LHCN-M2 (cell line): Measurements from ENCODE around the gene DOCK7. TPM values are rescaled to one million over a fixed set of nuclear protein-coding genes. Genes with fewer than 3 reads are reported as not detected.
"Not testable (repeated sequence)": the region's sequence is repeated elsewhere in the genome, so short reads cannot be mapped to it uniquely, and the experiment has no call there.

Experiments
- DNase-seq: peaks from one replicate; pipeline ENCODE4 v3.0.0-alpha.2; 2012; ENCODE audit warnings: low read depth
- total RNA-seq: library from RNA; depleted of rRNA; stranded (reverse); fragments of >200 nt; gene quantifications from 2 replicates; pipeline ENCODE4 v1.2.3, GENCODE V29; 2014

DOCK7 gene
- total RNA-seq, 1 experiment from 2014 or later: 52.2 TPM

DNA sequence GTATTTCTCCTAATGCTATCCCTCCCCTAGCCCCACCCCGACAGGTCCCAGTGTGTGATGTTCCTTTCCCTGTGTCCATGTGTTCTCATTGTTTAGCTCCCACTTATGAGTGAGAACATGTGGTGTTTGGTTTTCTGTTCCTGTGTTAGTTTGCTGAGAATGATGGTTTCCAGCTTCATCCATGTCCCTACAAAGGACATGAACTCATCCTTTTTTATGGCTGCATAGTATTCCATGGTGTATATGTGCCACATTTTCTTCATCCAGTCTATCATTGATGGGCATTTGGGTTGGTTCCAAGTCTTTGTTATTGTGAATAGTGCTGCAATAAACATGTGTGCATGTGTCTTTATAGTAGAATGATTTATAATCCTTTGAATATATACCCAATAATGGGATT is 77.6 kb downstream of the DOCK7 start:
- DNase-seq: not testable (repeated sequence)

DNA sequence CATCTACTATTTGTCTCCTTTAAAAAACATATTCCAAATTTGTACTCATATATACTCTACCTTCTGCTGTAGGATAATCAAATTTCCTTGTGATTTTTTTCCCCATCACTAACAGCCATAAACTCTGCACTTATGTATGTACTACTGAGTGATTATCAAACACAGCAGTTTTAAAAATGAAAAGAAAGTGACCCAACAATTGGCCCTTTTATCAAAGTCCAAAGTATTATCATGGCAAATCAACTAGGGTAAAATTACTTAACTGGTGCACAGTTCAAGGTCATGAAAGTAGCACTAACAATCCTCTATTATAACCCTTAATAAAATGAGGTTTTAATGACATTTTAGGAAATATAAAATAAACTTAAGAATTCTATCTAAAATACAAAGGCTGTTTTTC is 79.3 kb downstream of the DOCK7 start:
- no peak for DNase-seq

DNA sequence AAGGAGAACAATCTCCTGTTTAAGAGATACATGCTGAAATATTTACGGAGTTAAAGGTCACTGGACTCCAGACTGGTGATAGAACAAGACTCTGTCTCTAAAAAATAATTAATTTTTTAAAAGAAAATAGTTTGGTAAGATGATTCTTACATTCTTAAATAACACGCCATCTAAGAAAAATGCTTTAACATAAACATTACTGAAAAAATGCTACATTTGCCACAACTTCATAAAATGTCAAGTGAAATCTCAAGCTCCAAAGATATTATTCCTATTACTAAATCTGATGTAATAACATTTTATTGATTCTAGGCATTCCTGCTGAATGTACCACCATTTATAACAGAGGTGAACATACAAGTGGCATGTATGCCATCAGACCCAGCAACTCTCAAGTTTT is 86.7 kb downstream of the DOCK7 start:
- DNase-seq: no peak

DNA sequence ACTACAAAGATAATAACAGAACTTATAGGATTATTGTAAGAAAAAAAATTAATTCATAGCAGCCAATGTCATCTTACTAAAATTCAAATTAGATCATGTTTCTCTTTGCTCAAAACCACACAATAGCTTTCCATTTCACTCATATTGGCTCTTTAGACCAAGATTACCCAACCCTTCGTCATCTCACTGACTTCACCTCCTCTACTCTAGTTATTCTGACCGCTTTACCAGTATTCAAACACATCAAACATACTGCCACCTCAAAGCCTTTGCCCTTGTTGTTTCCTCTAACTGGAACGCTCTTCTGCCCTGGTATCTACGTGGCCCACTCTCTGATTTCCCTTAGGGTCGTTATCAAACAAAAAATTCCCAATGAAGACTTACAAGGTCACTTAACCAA is 89.1 kb downstream of the DOCK7 start:
- DNase-seq: no peak

DNA sequence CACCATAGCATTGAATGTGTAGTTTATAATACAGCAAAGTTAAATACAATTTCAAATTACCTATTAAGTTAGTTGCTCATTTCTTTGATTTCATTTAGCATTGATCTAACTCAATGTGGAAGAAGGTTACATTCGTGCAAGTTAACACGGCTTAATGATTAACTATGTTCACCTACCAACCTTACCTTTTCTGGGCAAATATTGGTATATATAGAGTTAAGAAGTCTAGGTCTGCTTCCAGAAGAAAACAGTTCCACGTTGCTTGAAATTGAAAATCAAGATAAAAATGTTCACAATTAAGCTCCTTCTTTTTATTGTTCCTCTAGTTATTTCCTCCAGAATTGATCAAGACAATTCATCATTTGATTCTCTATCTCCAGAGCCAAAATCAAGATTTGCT is 90.9 kb downstream of the DOCK7 start, which contains the start of gene ANGPTL3:
TSS of gene ANGPTL3 (plus strand) at position 240 of the 400 bp plus-strand sequence. CDS start at position 287, 47 bp downstream.
- no peak for DNase-seq

DNA sequence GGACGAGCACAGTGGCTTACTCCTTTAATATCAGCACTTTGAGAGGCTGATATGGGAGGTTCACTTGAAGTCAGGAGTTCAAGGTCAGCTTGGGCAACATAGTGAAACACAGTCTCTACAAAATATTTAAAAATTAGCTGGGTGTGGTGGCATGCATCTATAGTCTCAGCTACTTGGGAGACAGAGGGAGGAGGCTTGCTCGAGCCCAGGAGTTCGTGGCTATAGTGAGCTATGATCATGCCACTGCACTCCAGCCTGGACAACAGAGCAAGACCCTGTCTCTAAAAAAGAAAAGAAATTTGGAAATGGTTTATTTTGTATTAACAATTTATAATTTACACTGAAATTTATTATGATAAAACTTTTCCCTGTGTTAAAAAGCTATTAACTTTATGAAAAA is 92.5 kb downstream of the DOCK7 start:
- no peak for DNase-seq

DNA sequence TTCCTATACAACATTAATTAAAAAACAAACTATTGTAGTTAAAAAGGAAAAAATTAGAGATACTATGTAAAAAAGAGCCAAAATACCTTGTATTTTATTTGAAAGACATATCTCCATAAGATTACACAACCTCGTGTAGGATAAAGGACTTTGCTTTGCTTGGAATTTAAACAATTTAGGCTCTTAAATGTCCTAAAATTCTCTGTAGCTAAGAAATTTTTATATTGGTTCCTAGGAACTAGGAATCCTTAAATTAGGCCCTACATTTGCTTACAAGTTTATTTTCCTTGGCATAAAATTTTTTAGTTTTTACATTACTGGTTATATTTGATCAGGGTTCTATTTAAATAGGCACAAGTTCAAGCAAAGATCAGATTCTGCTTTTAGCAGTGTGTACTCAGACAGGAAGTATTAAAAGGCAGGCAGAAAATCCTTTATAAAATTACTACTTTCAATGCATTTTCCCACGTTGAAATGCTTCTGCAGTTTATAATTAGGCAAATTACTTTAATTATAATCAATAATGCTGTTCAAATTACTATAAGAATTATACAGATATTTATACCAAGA is 94.3 kb downstream of the DOCK7 start:
- no peak for DNase-seq

DNA sequence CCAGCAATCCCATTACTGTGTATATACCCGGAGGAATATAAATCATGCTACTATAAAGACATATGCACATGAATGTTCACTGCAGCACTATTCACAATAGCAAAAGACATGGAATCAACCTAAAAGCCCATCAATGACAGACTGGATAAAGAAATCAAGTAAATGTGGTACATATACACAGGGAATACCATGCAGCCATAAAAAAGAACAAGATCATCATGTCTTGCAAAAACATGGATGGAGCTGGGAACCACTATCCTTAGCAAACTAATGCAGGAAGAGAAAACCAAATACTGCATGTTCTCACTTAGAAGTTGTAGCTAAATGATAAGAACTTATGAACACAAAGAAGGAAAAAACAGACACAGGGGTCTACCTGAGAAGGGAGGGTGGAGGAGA is 97.2 kb downstream of the DOCK7 start:
- DNase-seq: no peak

DNA sequence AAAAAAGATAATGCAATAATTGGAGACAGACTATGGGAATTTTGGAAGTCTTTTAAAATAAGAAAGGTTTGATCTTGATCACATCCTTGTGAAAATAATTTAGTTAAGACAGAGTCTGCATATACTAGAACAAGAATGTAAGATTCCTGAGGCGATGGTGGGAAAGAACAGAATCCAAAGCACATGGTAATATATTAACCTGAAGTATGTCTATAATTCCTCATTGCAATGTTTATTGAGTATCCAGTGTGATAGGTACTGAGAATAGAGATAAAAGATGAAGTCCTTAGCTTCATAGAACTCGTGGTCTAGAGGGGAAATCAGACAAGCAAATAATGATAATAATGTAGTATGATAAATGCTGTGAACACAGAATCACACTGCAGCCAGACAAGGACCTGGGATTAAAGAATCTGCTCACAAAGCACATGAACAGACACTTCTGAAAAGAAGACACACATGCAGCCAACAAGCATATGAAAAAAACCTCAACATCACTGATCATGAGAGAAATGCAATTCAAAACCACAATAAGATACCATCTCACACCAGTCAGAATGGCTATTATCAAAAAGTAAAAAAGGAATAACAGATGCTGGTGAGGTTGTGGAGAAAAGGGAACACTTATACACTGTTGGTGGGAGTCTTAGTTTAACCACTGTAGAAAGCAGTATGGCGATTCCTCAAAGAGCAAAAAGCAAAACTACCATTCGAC is 97.8 kb downstream of the DOCK7 start:
- peak; percentile 7 for DNase-seq

DNA sequence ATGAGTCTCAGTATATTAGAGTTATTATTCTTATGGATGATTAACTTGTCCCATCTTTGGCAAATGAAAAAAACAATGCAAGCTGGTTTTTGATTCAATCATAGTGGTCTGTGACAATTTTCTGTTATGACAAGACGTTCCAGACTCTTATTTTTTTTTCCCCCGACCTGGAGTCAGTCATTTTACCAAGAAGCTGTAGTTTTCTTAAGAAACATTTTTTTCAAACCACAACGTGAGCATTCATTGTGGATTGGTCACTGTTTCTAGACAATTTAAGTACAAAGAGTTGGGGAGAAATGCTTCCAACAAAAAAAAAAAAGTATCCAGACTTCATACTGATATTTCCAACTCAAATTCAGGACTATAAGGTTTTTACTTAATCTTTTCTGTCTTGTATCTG is 98.9 kb downstream of the DOCK7 start:
- DNase-seq: peak; percentile 74

DNA sequence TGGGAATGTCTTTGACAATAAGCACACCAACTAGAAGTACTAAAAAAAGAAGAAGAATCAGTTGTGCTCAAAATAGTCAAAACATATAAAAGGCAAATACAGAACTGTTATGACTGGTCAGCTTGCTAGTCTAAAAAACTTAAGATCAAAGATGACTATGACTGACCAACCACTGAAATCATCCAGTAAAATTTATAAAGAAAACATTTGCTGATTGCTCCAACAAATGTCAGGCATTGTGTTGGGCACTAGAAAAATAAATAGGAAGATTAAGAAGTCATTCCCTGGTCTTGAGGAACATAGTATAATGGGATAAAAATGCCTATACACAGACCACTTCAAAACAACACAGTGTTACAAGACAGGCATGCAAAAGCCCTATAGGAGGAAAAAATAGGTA is 100.2 kb downstream of the DOCK7 start:
- DNase-seq: peak; percentile 72

DNA sequence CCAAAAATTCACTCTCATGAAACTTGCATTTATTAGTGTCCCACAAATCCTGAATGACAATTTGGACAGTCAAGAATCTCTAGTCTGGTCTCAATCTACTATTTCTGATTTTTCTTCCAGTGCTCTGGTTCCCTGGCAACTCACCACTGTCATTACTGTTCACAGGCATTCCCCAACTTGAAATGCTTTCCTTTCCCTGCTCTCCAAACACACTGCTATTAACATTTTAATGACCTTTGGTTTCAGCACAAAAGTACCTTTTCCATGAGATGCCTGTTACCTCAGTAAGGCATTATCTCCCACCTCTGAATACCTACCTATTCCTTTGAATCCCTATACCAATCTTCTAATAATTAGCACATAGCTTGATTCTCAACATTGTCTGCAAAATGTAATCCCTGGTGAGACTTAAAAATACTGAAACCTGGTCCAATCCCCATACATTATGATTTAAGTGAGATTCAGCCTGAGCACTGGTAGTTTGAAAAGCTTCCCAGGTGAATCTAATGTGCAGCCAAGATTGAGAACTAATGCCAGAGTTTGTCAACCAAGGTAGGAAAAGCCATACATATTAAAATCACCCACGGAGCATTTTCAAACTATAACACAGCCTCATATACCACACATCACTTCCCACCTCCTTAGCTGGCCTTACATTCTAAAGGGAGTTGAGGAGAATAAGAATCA is 102.6 kb downstream of the DOCK7 start:
- no peak for DNase-seq

DNA sequence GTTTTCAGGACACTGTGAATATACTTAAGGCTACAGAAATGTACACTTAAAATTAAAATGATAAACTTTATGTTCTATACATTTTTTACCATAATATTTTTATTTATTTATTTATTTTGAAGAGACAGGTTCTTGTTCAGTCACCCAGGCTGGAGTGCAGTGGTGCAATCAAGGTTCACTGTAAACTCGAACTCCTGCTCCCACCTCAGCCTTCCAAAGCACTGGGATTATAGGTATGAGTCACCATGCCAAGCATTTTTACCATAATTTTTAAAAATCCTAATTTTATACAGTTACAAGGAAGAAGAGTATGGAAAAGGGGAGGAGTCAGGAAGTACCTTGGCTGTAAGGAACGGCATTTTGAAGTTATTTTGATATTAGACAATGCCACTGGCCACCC is 114.5 kb downstream of the DOCK7 start:
- no peak for DNase-seq

DNA sequence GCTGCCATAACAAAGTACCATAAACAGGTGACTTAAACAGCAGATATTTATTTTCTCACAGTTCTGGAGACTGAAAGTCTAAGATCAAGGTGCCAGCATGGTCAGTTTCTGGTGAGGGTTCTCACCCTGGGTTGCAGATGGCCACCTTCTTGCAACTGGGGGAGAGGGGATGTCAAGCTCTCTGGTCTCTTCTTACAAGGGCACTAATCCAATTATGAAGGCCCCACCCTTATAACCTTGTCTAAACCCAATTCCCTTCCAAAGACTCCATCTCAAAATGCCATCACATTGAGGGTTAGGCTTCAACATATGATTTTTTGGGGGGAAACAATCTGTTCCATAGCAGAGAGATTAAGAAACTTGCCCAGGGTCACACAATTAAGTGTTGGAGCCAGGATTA is 115.7 kb downstream of the DOCK7 start:
- no peak for DNase-seq

DNA sequence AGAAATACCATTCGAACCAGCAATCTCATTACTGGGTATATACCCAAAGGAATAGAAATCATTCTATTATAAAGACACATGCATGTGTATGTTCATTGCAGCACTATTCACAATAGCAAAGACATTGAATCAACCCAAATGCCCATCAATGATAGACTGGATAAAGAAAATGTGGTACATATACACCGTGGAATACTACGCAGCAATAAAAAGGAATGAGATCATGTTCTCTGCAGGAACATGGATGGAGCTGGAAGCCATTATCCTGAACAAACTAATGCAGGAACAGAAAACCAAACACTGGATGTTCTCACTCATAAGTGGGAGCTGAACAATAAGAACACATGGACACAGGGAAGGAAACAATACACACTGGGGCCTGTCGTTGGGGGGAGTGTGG is 116.7 kb downstream of the DOCK7 start:
- not testable (repeated sequence) for DNase-seq

DNA sequence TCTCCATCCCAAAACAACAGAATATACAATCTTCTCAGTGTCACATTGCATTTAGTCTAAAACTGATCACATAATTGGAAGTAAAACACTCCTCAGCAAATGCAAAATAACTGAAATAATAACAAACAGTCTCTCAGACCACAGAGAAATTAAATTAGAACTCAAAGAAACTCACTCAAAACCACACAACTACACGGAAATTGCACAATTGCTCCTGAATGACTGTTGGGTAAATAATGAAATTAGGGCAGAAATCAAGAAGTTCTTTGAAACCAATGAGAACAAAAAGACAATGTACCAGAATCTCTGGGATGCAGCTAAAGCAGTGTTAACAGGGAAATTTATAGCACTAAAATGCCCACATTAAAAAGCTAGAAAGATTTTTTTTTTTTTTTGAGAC is 120.3 kb downstream of the DOCK7 start:
- peak; percentile 5 for DNase-seq

DNA sequence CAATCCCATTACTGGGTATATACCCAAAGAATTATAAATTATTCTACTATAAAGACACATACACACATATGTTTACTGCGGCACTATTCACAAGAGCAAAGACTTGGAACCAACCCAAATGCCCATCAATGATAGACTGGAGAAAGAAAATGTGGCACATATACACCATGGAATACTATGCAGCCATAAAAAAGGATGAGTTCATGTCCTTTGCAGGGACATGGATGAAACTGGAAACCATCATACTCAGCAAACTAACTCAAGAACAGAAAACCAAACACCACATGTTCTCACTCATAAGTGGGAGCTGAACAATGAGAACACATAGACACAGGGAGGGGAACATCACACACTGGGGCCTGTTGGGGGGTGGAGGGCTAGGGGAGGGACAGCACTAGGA is 121.0 kb downstream of the DOCK7 start:
- not testable (repeated sequence) for DNase-seq

DNA sequence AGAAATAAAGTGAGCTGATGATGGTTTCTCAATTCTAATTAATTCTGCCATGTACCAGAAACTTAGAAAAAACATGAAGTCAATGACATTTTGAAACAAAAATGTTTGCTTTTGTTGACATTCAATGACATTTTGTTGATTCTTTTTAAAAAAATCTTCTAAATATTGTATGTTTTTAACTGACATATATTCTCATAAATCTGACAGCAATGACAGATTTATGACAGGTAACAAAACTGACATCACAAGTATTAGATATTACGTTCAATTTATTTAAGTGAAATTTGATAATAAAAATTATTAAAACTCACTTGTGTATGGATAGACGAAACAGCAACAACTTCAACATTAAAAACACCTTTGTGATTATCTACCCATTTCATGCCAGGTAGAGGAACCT is 126.9 kb downstream of the DOCK7 start:
- DNase-seq: no peak

DNA sequence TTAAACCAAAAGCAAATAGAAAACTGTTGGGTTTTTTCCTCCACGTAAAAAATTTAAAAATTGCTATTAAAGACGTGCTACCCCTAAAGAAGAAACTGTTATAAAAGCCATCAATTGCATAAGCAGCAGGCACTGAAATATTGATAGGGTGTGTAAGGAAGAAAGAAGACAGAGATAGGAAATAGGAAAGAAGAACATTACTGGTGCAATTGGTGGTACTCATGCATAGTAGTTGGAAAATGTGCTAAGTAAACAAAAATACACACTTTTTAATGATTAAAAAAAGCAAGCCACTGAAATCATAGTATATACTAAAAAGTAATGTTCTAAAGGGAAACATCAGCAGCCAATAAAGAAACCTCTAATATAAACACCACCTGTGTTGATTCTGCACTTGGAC is 143.6 kb downstream of the DOCK7 start:
- DNase-seq: no peak

DNA sequence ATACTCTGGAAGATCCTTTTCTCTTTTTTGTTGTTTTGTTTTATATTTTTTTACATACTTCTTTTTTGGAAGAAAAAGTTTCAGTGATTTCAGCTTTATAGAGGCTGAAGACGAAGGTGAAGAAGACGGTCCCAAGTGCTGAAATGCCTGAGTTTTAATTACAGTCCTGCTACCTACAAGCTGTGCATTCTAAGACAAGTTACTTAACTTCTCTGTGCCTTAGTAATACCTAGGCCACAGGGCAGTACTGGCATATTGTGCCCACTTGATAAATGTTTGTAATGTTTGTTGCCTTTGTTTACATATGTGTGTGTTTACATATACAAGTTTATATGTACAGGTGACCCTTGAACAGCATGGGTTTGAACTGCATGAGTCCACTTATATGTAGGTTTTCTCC is 147.1 kb downstream of the DOCK7 start:
- no peak for DNase-seq

DNA sequence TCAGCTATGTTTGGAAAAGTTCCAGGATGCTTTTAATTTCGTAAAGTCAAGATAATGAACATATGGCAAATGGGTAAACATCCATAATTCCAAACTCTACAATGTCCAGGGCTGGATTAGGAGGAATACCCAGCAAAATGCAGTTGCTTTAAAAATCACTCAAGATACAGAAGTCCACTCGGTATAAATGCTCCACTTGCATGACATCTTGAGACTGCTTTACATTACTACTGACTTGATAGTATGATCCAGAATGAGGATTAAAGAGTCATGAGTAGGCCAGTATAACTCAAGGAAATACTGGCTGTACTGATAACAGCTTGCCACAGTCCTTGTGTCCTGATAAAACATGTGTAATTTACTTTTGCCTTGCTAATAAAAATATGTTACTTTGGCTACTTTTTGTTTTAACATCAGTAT is 149.1 kb downstream of the DOCK7 start:
- DNase-seq: no peak

DNA sequence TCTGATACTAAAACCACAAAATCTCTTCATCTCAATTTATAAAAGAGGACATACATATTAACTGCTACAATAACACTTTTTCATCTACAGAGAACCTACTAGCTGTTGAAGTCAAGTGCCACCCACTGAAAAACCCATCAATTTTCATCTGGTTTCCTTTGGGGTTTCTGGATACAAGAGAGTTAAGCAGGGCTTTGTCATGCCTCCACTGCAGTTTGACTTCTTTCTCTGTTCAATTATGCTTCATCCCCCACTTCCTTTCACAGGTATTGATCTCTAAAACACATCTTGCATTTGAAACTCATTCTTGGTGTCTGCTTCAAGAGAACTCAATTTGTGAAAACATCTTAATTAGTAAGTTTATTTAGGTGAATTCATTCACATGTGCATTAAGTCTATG is 151.3 kb downstream of the DOCK7 start:
- no peak for DNase-seq
